GM21825 (cell line): Measurements from ENCODE around the gene IFNA21.
"Not testable (repeated sequence)": the region's sequence is repeated elsewhere in the genome, so short reads cannot be mapped to it uniquely, and the experiment has no call there.

Source experiments
- ATAC-seq: cut with Tn5 transposase; IDR thresholded peaks from one replicate; pipeline ENCODE4 v1.9.1; 2021; ENCODE audit warnings: mild to moderate bottlenecking, moderate library complexity; ENCODE audit not compliant: unreplicated experiment

IFNA21 gene

DNA sequence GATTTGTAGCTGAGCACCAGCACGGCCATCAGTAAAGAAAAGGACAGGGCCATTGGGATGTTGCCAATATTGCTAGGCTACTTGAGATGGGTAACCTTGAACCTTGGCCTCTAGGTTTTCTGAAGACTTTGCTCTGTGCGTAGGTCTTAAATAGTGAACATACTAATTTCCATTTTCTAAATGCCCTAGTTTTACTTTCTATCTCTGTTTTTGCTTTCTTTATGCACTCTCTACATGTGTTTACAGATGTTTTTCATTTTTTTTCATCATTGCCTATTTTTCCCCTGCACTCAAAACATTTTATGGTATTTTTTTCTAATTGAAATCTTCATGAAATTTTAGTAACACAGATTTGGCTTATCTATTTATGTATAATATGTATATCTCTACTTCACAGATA is at the start of gene IFNA21:
Gene IFNA21 (minus strand): TSS at position 101 of the 400 bp plus-strand sequence. CDS start 48 bp downstream, at position 53.
- not testable (repeated sequence) for ATAC-seq

DNA sequence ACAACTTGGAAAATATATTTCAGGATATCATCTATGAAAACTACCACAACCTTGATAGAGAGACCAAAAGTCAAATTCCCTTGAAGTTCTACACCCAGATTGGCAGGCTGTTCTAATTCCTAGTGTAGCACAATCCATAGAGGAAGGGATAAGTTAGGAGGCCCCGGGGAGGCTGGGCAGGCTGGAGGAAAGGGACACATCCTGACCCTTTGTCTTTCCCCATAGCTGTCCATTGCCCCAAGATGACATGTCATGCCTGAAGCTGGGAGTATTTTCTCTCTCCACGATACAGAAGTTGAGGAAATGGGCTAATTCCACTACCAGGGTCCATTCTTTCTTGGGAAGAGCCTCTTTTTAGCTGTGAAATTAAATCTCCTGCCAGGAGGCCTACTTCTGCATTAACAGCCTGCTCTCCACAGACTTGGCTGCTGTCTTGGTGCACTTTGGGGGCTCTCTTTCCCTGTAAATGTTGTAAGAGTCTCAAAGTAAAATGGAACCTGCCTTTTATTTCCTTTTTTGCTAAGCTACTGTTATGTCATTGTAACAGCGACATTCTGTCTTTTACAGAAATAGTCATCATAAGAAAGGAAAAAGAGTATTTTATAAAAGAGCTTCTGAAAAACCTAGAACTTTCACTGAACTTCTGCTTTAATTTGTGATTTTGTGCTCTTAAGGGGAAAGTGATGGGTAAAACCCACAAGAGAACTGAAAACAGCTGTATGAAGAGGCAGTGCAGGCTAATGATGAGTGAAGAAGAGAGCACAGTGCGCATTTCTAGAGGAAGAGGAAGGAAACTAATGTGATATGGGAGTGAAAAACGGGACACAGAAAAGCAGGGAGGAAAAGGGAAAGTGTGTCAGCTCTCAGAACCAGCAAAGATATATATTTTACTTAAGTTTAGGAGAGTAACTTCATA is 47.2 kb upstream of the IFNA21 start:
- peak; percentile 67 for ATAC-seq

DNA sequence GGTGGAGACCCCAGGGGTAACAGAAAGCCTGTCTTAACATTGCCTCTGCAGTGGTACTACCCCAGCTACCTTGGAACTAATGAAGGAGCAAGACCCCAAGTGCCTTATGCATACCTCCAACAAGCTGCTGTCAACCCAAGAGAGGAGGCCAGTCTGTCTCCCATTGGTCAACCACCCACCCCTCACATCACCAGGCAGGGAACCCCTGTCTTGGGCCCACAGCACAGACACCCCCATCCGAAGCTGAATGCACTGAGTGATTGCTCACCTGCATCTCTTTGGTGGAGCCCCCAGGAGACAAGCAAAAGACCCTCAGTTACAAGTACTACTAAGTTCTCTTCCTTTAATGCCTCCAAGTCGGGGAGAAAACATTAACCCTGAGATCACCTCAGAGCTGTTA is 45.7 kb upstream of the IFNA21 start:
- not testable (repeated sequence) for ATAC-seq

DNA sequence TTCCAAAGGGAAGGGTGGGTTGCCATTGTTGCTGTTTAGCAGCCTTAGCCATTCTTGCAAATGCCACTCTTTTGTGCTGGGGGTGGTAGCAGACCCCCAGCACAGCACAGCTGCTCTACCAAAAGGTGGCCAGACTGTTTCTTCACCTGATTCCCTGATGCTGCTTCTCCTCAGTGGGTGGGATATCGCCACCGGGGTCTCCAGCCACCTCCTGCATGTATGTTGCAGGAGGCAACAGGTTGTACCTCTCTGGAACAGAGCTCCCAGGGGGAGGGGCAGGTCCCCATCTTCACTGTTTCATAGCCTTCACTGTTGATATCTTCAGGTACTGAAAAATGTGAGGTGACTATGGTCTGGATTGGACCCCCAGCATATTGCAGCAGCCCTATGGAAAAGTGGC is 44.3 kb upstream of the IFNA21 start:
- ATAC-seq: not testable (repeated sequence)

DNA sequence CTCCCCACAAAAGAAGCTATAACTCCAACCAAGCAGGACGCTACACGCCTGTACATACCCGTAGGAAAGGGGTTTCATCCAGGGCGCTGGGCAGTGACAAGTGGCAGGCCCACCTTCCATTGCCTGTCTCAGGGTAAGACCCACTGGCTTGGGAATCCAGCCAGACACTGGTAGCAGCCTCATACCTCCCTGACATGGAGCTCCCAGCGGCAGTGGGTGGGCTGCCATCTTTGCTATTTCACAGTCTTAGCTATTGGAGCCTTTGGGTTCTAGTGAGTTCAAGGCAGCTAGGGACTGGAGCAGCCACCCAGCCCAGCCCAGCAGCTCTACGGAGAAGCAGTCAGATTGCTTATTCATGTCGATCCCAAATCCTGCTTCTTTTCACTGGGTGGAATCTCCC is 43.9 kb upstream of the IFNA21 start:
- no peak for ATAC-seq

DNA sequence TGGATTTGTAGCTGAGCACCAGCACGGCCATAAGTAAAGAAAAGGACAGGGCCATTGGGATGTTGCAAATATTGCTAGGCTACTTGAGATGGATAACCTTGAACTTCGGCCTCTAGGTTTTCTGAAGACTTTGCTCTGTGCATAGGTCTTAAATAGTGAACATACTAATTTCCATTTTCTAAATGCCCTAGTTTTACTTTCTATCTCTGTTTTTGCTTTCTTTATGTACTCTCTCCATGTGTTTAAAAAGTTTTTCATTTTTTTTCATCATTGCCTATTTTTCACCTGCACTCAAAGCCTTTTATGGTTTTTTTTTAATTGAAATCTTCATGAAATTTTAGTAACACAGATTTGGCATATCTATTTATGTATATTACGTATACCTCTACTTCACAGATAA is 40.6 kb upstream of the IFNA21 start, which contains the start of gene IFNA10:
Gene IFNA10 (minus strand): TSS at position 101 of the 400 bp plus-strand sequence. CDS start 46 bp downstream, at position 55.
- ATAC-seq: not testable (repeated sequence)

DNA sequence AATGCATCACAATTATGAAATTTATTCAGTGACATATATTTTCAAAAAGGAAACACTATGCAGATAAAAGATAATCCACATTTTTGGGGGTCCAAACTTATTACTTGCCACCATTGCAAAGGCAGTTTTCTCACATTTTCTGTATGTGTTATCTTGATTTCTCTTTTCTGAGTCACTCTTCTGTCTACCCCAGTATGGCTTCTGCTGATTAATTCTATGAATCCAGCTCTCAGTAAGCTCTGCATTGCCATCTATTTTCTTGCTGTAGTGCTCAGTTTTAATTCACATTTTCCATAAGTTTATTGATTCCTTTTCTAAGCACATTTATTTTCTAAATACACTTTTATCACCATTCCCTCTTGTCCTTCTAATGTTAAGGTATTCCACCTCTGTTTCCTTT is 38.7 kb upstream of the IFNA21 start:
- ATAC-seq: no peak

DNA sequence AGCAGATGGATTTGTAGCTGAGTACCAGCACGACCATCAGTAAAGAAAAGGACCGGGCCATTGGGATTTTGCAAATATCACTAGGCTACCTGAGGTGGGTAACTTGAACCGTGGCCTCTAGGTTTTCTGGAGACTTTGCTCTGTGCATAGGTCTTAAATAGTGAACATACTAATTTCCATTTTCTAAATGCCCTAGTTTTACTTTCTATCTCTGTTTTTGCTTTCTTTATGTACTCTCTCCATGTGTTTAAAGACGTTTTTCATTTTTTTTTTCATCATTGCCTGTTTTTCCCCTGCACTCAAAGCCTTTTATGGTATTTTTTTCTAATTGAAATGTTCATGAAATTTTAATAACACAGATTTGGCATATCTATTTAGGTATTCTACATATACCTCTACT is 35.6 kb upstream of the IFNA21 start, which contains the start of gene IFNA7:
Gene IFNA7 (minus strand): TSS at position 101 of the 400 bp plus-strand sequence. CDS start 40 bp downstream, at position 61.
- ATAC-seq: not testable (repeated sequence)

DNA sequence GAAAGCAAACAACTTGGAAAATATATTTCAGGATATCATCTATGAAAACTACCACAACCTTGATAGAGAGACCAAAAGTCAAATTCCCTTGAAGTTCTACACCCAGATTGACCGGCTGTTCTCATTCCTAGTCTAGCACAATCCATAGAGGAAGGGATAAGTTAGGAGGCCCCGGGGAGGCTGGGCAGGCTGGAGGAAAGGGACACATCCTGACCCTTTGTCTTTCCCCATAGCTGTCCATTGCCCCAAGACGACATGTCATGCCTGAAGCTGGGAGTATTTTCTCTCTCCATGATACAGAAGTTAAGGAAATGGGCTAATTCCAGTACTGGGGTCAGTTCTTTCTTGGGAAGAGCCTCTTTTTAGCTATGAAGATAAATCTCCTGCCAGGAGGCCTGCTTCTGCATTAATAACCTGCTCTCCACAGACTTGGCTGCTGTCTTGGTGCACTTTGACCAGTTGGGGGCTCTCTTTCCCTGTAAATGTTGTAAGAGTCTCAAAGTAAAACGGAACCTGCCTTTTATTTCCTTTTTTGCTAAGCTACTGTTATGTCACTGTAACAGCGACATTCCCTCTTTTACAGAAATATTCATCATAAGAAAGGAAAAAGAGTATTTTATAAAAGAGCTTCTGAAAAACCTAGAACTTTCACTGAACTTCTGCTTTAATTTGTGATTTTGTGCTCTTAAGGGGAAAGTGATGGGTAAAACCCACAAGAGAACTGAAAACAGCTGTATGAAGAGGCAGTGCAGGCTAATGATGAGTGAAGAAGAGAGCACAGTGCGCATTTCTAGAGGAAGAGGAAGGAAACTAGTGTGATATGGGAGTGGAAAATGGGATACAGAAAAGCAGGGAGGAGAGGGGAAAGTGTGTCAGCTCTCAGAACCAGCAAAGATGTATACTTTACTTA is 28.7 kb upstream of the IFNA21 start:
- peak; percentile 87 for ATAC-seq

DNA sequence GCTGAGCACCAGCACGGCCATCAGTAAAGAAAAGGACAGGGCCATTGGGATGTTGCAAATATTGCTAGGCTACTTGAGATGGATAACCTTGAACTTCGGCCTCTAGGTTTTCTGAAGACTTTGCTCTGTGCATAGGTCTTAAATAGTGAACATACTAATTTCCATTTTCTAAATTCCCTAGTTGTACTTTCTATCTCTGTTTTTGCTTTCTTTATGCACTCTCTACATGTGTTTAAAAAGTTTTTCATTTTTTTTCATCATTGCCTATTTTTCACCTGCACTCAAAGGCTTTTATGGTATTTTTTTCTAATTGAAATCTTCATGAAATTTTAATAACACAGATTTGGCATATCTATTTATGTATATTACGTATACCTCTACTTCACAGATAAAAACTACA is 21.0 kb upstream of the IFNA21 start, which contains the start of gene IFNA4:
Gene IFNA4 (minus strand): TSS at position 101 of the 400 bp plus-strand sequence. CDS start 56 bp downstream, at position 45.
- ATAC-seq: not testable (repeated sequence)

DNA sequence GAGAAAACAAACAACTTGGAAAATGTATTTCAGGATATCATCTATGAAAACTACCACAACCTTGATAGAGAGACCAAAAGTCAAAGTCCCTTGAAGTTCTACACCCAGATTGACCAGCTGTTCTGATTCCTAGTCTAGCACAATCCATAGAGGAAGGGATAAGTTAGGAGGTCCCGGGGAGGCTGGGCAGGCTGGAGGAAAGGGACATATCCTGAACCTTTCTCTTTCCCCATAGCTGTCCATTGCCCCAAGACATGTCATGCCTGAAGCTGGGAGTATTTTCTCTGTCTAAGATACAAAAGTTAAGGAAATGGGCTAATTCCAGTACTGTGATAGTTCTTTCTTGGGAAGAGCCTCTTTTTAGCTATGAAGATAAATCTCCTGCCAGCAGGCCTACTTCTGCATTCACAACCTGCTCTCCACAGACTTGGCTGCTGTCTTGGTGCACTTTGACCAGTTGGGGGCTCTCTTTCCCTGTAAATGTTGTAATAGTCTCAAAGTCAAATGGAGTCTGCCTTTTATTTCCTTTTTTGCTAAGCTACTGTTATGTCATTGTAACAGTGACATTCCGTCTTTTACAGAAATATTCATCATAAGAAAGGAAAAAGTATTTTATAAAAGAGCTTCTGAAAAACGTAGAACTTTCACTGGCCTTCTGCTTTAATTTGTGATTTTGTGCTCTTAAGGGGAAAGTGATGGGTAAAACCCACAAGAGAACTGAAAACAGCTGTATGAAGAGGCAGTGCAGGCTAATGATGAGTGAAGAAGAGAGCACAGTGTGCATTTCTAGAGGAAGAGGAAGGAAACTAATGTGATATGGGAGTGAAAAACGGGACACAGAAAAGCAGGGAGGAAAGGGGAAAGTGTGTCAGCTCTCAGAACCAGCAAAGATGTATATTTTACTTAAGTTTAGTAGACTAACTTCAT is 16.6 kb upstream of the IFNA21 start:
- peak; percentile 88 for ATAC-seq

DNA sequence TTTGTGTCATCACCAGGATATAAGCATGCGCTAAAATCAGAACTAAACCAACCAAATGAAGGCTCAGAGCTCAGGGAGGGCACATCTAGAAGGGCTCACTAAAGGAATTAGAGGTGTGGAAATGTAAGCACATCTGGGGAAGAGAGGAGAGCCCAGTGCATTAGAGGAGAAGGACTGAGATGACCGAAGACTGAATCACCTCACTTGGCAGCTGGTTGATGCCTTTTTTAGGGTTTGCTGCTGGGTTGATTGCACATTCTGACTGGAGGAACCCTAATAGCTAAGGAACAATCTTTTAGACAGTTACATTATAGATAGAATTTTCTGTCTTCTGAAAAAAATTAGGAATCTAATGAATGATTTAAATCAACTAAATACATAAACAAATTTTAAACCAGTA is 8.2 kb upstream of the IFNA21 start:
- no peak for ATAC-seq

DNA sequence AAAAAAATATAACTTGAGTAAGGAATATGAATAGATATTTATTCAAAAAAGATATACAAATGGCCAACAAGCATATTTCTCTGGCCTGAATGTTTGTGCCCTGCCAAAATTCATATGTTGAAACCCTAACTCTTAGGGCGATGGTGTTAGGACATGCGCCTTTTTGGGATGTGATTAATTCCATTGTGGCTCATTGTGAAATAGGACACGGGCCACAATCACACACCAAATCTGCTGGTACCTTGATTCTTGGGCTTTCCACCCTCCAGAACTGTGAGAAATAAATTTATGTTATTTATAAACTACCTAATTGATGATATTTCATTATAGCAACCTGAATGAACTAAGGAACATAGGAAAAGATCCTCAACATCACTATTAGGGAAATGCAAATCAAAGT is 5.7 kb upstream of the IFNA21 start:
- no peak for ATAC-seq

DNA sequence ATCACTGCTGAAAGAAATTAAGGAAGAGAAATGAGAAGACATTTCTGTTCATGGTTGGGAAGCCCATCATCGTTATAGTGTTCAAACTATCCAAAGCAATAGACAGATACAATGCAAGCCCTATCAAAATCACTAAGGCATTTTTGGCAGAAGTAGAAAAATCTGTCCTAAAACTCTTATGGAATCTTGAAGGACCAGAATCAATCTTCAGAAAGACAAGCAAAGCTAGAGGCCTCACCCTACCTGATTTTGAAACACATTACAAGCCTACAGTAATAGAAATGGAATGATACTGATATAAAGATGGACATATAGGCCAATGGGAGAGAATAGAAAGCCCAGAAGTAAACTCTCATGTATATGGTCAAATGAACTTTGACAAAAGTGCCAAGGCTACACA is 4.9 kb upstream of the IFNA21 start:
- ATAC-seq: no peak

DNA sequence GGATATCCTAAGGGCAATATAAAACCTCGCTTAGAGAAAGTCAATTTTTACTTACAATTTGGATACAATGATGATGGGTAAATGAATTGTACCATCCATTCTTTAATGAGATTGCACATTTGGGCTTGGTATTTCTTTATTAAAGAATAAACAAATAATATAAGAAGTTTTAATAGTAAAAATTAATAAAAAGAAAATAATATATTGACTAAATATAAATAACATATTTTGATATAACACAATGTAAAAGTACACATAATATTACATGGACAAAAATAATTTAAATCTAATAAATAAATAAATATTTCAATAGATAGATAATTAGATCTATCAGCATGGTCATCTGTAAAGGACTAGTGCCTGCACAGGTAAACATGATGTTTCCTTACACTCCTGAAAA is 944 bp downstream of the IFNA21 start:
- ATAC-seq: no peak

DNA sequence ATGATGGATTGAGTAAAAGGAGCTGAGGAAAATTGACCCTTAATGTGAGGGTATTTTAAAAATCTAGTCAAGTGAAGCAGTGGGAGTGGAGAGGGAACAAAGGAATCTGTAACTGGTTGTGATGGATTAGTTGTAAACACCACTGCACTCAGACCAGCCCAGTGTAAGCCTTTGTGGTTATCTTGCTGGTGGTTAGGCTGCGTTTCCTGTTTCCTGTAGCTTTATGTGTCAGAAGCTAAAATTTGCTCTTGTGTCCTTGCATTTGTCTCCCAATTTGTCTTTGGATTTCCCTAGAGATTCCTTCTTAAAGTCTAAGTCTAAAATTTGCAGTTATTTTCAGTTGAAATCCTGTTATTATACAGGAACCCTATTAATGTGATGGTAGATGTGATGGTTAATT is 6.3 kb downstream of the IFNA21 start:
- peak; percentile 94 for ATAC-seq

DNA sequence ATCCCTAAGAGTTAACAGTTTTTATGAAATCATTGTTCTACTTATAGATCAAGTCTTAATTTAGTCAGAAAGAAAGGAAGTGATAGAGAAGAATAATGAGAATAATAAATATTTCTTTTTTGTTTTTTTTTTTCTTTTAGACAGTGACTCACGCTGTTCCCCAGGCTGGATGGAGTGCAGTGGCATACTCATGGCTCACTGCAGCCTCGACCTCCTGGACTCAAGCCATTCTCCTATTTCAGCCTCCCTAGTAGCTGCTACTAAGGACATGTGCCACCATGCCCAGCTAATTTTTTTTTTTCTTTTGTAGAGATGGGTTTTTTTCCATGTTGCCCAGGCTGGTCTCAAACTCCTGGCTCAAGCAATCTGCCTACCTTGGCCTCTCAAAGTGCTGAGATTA is 11.0 kb downstream of the IFNA21 start:
- ATAC-seq: no peak

DNA sequence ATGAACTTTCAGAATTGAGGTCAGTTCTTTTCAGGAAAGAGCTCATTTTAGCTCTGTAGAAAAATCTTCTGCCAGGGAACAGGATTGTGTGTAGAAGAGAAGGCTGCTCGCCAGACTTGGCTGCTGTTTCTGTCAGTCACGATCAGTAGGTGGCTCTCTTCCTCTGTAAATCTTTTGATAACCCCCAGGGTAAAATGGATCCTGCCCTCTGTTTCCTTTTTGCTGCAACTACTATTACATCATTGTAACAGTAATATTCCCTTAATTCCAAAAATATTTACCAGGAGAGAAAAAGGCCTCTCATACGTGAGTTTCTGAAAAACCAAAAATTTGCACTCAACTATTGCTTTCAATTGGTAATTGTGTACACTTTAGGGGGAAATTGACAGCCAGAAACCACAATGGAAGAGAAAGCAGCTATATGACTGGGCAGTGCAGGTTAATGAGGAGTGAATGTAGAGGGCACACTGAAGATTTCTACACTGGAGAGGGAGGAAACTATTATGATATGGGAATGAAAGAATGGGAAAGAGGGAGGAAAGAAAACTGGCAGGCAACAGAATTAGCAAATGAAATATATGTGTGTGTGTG is 12.3 kb downstream of the IFNA21 start:
- peak; percentile 88 for ATAC-seq

DNA sequence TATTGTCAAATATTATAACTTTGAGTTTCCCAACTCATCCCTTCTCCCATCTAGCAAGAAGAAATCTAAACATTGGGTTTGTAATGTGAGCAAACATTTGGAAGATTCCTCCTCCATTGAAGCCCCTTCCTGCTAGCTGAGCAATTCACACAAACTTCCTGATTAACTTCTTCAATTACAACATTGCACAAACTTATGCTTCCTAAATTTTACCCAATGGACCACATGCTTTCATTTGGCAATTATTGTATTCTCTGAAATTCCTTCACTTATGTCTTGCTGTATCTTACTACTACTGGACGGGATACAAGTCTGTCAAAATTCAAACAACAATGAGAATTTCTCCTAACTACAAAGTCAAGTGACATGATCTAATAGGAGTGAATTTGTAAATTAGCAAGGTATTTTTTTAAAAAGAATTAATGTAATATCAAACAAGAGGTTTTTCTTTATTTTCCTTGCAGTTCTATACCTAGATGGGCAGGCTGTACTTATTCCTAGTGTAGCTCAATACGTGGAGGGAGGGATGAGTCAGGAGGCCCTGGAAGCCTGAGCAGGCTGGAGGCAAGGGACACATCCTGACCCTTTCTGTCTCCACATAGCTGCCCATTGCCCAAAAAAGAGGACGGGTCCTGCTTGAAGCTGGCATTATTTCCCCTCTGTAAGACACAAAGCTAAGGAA is 13.0 kb downstream of the IFNA21 start:
- ATAC-seq: peak; percentile 24
